Activated CD4-positive, alpha-beta T cell treated with anti-CD3 and anti-CD28 coated beads, Interleukin-2, Interleukin-4, amounts not matched to agents 100 ng/mL and 50 ng/mL, durations not matched to agents 16 hours and 8 hours (primary cell): ENCODE measurements around the gene NEXN.
"Not testable (repeated sequence)": the region's sequence is repeated elsewhere in the genome, so short reads cannot be mapped to it uniquely, and the experiment has no call there.

Experiments used
- DNase-seq: peaks from one replicate; pipeline ENCODE4 v3.0.0-alpha.2; 2020; ENCODE audit warnings: low spot score

Gene NEXN

GRCh38 chr1:77906019-77906545 lies 17.7 kb downstream of the NEXN start:
- DNase-seq, result no peak

- DNase-seq, result no peak
Measured at GRCh38 chr1:77906624-77907023, 18.2 kb downstream of the NEXN start.

- DNase-seq, result no peak
Measured at GRCh38 chr1:77910116-77910515, 21.7 kb downstream of the NEXN start.

- DNase-seq, result not testable (repeated sequence)
Measured at GRCh38 chr1:77918918-77919317, 30.5 kb downstream of the NEXN start.

GRCh38 chr1:77925518-77925917 lies 37.1 kb downstream of the NEXN start:
- DNase-seq, result no peak

GRCh38 chr1:77925956-77926355 lies 37.5 kb downstream of the NEXN start:
- DNase-seq, result no peak

- peak; percentile 42 for DNase-seq
Measured at GRCh38 chr1:77926561-77927357, 38.3 kb downstream of the NEXN start.

- no peak for DNase-seq
Measured at GRCh38 chr1:77927414-77927813, 39.0 kb downstream of the NEXN start.

GRCh38 chr1:77929806-77930205 lies 41.4 kb downstream of the NEXN start:
- no peak for DNase-seq

GRCh38 chr1:77938651-77939050 lies 50.2 kb downstream of the NEXN start:
- no peak for DNase-seq

GRCh38 chr1:77940921-77941570 lies 52.6 kb downstream of the NEXN start:
- DNase-seq, result no peak

GRCh38 chr1:77942400-77943140 lies 54.1 kb downstream of the NEXN start:
- DNase-seq, result no peak

- no peak for DNase-seq
Measured at GRCh38 chr1:77945345-77945744, 56.9 kb downstream of the NEXN start.

GRCh38 chr1:77948841-77949424 lies 60.5 kb downstream of the NEXN start:
- DNase-seq, result no peak

- DNase-seq, result no peak
Measured at GRCh38 chr1:77950873-77951272, 62.4 kb downstream of the NEXN start.

- DNase-seq, result no peak
Measured at GRCh38 chr1:77951328-77951727, 62.9 kb downstream of the NEXN start.

GRCh38 chr1:77953907-77954306 lies 65.5 kb downstream of the NEXN start:
- no peak for DNase-seq

GRCh38 chr1:77954521-77954920 lies 66.1 kb downstream of the NEXN start:
- no peak for DNase-seq

GRCh38 chr1:77955709-77956108 lies 67.3 kb downstream of the NEXN start:
- no peak for DNase-seq

- DNase-seq, result no peak
Measured at GRCh38 chr1:77956464-77956863, 68.0 kb downstream of the NEXN start.

- no peak for DNase-seq
Measured at GRCh38 chr1:77958391-77958790, 70.0 kb downstream of the NEXN start.

GRCh38 chr1:77958850-77959249 lies 70.4 kb downstream of the NEXN start:
- DNase-seq, result no peak
